HT1080 (cell line): ENCODE measurements around the gene SLC41A1. TPM values are rescaled to one million over a fixed set of nuclear protein-coding genes. Genes with fewer than 3 reads are reported as not detected.

Experiments
- DNase-seq: peaks from one replicate; pipeline ENCODE4 v3.0.0-alpha.2; 2015; ENCODE audit warnings: low read depth
- total RNA-seq: library from RNA; depleted of rRNA; stranded (reverse); fragments of >200 nt; shearing (Covaris generic); gene quantifications from 2 replicates; pipeline ENCODE4 v1.2.3, GENCODE V29; 2014; rRNA removed

SLC41A1 gene
- total RNA-seq, 1 experiment from 2014 or later = 17.5 TPM

DNA sequence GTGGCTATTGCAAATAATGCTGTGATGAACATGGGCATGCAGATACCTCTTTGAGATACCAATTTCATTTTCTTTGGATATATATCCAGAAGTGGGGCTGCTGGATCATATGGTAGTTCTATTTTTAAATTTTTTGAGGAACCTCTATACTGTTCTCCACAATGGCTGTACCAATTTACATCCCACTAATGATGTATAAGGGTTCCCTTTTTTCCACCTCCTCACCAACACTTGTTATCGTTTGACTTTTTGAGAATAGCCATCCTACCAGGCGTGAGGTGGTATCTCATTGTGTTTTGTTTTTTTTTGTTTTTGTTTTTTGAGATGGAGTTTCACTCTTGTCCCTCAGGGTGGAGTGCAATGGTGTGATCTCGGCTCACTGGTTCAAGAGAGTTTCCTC, 56.4 kb downstream of the SLC41A1 start:
- no peak for DNase-seq

GRCh38 chr1:205754857-205755256, 58.1 kb downstream of the SLC41A1 start:
- no peak for DNase-seq

- peak; percentile 53 for DNase-seq
These were observed 61.9 kb downstream of the SLC41A1 start for GRCh38 chr1:205751036-205751651.

GRCh38 chr1:205750138-205751035, 62.6 kb downstream of the SLC41A1 start, which contains the start of gene NUCKS1:
Gene NUCKS1 (minus strand): TSS chr1:205750182. CDS start chr1:205749973, 209 bp downstream.
- DNase-seq = peak; percentile 99

DNA sequence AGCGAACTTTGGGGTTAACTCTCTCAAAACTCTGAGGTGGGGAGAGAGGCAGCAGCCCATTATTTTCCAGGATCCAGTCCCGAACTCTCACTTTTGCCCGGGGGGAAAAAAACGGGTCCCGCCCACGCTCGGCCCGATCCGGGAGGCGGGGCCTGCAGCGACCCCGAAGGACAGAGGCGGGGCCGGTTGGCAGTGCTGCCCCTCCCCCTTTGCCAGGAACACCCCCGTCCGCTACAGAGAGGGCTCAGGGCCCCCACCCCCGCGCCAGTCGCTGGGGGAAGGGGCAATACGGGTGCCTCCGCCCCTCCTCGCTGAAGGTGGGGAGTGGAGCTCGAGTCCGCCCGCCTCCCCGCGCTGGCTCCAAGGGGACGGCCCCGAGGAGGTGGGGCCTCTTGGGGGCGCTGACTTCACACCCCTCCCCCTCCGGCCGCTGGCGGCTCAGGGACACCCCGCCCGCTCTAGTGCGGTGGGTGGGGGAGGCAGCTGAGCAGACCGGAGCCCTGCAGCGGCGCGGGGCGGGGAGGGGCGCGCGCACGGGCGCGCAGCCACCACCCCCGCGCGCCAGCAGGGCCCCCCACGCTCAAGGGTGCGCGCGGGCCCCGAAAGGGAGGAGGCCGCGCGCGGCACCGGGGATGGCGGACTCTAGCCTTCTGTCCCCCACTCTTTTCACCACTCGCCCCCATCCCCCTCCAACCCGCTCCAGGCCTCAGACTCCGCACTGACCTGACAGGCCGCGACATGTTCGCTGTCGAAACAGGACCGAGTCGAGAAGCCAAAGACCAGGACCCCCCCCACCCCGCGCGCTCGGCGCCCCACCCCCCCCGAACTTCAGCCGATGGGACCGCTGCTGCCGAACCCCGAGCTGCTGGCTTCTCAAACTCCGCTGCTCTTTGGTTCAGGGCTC, 63.5 kb downstream of the SLC41A1 start:
- peak; percentile 97 for DNase-seq

DNA sequence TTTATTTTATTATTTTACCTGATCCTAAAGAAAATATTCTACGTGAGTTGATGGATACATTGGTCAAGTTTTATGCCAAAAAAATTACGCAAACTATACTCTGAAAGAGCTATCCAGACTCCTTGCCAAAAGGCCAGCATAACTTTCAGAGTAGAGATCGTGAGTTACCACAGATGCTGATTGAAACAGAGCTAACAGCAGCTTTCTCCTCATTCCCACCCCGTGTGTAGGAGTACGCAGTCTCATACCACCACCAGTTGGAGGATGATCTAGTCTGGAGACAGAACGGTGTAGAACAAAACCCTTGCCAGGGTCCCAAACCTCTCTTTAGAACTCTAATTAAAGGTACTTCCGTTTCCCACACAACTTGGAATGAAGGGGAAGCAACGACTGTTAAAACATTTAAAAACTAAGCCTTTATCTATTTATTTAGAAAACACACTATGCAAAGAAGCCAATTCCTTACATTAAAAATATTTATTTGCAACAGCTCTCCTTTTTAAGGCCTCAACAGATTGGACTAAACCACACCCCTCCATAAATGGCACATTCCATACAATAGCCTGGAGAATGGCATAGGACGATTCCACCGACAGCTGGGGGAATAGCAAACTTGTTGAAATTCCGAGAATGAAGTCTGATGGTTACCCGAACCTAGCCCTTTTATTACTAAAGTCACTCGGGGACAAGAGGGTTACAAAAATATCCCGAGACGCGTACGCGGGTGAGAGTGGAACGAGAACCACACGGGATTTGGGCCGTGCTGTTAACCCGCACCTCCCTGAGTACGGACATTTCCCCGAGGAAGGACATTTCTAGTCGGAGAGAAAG, 64.4 kb downstream of the SLC41A1 start:
- DNase-seq = peak; percentile 33

GRCh38 chr1:205746757-205747412, 66.1 kb downstream of the SLC41A1 start:
- no peak for DNase-seq

- no peak for DNase-seq
These were observed 68.6 kb downstream of the SLC41A1 start for GRCh38 chr1:205744403-205744802.

- DNase-seq = no peak
These were observed 69.0 kb downstream of the SLC41A1 start for GRCh38 chr1:205743977-205744376.

- no peak for DNase-seq
These were observed 71.3 kb downstream of the SLC41A1 start for GRCh38 chr1:205741681-205742080.

DNA sequence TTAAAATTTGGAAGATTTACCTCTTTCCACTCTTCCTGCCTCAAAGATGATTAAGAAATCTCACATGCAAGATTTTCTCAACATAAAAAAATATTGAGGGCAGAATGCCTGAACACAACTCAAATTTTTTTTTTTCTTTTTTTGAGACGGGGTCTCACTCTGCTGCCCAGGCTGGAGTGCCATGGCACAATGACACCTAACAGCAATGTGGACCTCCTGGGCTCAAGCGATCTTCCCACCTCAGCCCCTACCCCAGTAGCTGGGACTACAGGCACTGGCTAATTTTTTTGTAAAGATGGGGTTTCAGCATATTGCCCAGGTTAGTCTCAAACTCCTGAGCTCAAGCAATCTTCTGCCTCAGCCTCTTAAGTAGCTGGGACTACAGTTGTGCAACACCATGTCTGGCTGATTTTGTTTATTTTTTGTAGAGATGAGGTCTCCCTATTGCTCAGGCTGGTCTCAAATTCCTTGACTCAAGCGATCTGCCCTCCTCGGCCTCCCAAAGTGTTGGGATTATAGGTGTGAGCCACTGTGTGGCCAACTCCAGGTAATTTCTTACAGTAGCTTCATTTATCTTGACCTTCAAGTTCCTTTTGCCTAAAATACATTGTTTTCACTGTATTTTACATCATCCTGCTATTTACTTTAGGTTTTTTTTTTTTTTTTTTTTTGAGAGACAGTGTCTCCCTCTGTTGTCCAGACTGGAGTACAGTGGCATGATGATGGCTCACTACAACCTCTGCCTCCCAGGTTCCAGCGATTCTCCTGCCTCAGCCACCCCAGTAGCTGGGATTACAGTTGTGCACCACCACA, 73.4 kb downstream of the SLC41A1 start:
- DNase-seq = no peak

Other genes with a start within 250 kb of the SLC41A1 start
- gene ELK4, start 181.2 kb downstream of the SLC41A1 start, total RNA-seq = 9.0 and 13.9 TPM in 2 replicates
- 10.7 and 13.2 TPM in 2 replicates for gene SLC45A3, start 132.7 kb downstream of the SLC41A1 start, total RNA-seq
- 123 and 147 TPM in 2 replicates for gene NUCKS1, start 63.0 kb downstream of the SLC41A1 start, total RNA-seq
- gene RAB29, start 37.7 kb downstream of the SLC41A1 start, total RNA-seq = 18.8 and 22.9 TPM in 2 replicates
- gene PM20D1, start 36.9 kb upstream of the SLC41A1 start, total RNA-seq = not detected in 2 replicates
- gene SLC26A9, start 130.3 kb upstream of the SLC41A1 start, total RNA-seq = 0.03 and 0.10 TPM in 2 replicates
- gene RAB7B, start 190.2 kb upstream of the SLC41A1 start, total RNA-seq = 0.10 TPM in 1 of 2 replicates, not detected in the other
- 0.17 and 0.34 TPM in 2 replicates for gene CTSE, start 210.7 kb upstream of the SLC41A1 start, total RNA-seq
- not detected in 2 replicates for gene RHEX, start 240.0 kb upstream of the SLC41A1 start, total RNA-seq